Measurements from ENCODE around the gene FUCA1.

The FUCA1 gene

DNA sequence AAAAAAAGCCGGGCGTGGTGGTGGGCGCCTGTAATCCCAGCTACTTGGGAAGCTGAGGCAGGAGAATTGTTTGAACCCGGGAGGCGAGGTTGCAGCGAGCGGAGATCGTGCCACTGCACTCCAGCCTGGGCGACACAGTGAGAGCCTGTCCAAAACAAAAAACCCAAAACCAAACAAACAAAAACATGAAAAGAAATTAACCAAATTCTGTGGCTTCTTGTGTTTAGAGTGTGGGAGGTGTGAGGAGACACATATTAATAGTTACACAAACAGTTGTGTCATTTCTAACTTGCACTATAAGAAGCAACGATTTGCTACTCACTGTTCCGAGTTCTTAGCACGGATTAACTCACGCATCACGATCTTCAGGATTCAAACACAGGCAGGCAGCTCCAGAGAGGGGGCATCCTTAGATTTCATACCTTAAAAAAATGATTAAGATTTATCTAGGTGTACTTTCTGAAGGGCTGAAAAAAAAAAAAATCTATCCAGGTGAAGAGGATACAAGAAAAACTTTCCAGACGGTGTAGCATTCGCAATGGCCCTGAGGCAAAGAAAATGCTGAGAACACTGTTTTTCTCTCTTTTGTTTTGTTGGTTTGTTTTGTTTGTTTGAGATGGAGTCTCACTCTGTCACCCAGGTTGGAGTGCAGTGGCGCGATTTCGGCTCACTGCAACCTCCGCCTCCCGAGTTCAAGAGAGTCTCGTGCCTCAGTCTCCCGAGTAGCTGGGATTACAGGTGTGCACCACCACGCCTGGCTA is 42.1 kb downstream of the FUCA1 start:
- H3K4me1 ChIP-seq (ENCODE audit: low read depth, poor library complexity, severe bottlenecking), result peaks cover 12% of the 10 kb centered on the region
- no peaks in the 10 kb centered on the region for H3K27me3 ChIP-seq (ENCODE audit: insufficient read depth, low read depth)
- no peaks in the 10 kb centered on the region for H3K36me3 ChIP-seq (ENCODE audit: insufficient read depth)
- H2AFZ ChIP-seq (ENCODE audit: low read depth), result peak overlapping the region; percentile 92
- no peak overlapping the region for H3K4me3 ChIP-seq (IDR thresholded peaks at IDR 0.05; ENCODE audit: insufficient read depth, low read depth, low read length)
- H3K27ac ChIP-seq, result no peak overlapping the region
- TF ChIP-seq, protein P1, sequence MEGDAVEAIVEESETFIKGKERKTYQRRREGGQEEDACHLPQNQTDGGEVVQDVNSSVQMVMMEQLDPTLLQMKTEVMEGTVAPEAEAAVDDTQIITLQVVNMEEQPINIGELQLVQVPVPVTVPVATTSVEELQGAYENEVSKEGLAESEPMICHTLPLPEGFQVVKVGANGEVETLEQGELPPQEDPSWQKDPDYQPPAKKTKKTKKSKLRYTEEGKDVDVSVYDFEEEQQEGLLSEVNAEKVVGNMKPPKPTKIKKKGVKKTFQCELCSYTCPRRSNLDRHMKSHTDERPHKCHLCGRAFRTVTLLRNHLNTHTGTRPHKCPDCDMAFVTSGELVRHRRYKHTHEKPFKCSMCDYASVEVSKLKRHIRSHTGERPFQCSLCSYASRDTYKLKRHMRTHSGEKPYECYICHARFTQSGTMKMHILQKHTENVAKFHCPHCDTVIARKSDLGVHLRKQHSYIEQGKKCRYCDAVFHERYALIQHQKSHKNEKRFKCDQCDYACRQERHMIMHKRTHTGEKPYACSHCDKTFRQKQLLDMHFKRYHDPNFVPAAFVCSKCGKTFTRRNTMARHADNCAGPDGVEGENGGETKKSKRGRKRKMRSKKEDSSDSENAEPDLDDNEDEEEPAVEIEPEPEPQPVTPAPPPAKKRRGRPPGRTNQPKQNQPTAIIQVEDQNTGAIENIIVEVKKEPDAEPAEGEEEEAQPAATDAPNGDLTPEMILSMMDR (conservative IDR thresholded peaks at IDR 0.05; ENCODE audit: low read depth, low read length), result no peak
- H3K79me2 ChIP-seq (ENCODE audit: insufficient read depth, low read depth), result no peaks in the 10 kb centered on the region
- H3K9ac ChIP-seq, result peak overlapping the region; percentile 79; the same call in 1 of the 2 replicates
- H3K4me2 ChIP-seq, result peak overlapping the region; percentile 91
- H4K20me1 ChIP-seq (ENCODE audit: insufficient read depth), result no peaks in the 10 kb centered on the region

DNA sequence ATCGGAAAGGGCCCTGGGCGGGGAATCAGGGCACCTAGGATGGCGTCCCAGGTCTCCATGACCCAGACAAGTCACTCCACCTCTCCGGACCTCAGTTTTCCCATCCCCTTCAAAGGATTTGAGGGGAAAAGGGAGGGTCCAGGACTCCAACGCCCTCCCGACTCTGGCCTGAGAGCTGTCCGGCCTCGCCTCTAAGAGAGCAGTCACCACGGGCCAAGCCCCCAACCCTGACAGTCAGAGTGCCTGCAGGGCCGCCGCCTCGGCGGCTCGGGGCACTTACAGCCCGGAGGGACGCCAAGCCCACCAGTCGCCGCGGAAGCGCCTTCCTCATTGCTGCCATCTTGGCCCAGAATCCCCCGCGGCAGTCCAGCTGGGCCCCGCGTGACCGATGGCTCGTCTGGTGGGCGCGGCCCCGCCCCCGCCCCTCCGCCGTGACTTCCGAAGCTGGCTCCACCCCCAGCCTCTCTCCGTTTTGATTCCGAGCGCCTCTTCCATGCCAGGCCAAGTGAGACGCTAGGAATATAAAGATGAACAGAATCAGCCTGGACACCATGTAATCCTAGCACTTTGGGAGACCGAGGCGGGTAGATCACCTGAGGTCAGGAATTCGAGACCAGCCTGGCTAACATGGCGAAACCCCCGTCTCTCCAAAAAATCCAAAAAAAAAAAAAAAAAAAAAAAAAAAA is 42.9 kb downstream of the FUCA1 start, which contains the start of gene HMGCL:
Gene HMGCL (minus strand): TSS at position 354 of the 686 bp plus-strand sequence. CDS start 14 bp downstream, at position 340.
- H3K9ac ChIP-seq, result peak within 1 kb of the TSS; percentile 79
- no peaks in the 10 kb centered on the region for H3K27me3 ChIP-seq (ENCODE audit: insufficient read depth, low read depth)
- no peak within 1 kb of the TSS for H3K27ac ChIP-seq
- peak within 1 kb of the TSS; percentile 91 for H3K4me2 ChIP-seq
- no peaks in the 10 kb centered on the region for H3K36me3 ChIP-seq (ENCODE audit: insufficient read depth)
- H3K4me1 ChIP-seq (ENCODE audit: low read depth, poor library complexity, severe bottlenecking), result peaks cover 12% of the 10 kb centered on the region
- H4K20me1 ChIP-seq (ENCODE audit: insufficient read depth), result no peaks in the 10 kb centered on the region
- H3K4me3 ChIP-seq (IDR thresholded peaks at IDR 0.05; ENCODE audit: insufficient read depth, low read depth, low read length), result peak within 1 kb of the TSS; percentile 94
- H2AFZ ChIP-seq (ENCODE audit: low read depth), result peak within 1 kb of the TSS; percentile 92
- TF ChIP-seq, protein P1 (conservative IDR thresholded peaks at IDR 0.05; ENCODE audit: low read depth, low read length), result no peak
- no peaks in the 10 kb centered on the region for H3K79me2 ChIP-seq (ENCODE audit: insufficient read depth, low read depth)

DNA sequence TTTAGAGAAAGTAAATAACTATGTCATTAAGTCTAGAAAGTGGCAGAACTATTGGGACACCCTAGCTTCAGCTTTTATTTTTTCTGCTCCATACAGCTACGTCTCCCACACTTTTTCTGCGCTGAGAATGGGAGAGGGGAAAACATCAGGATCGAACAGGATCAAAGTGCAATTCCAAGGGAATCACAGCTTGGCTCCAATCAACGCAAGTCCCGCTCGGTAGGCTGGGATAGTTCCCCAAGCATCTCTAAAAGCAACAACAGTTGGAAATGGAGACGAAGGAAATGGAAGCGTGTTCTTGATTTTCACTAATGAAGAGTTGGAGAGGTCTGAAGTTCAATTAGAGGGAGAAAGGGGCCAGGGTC is 43.4 kb downstream of the FUCA1 start:
- H3K79me2 ChIP-seq (ENCODE audit: insufficient read depth, low read depth), result no peaks in the 10 kb centered on the region
- peak overlapping the region; percentile 94 for H3K4me3 ChIP-seq (IDR thresholded peaks at IDR 0.05; ENCODE audit: insufficient read depth, low read depth, low read length)
- TF ChIP-seq, protein P1 (conservative IDR thresholded peaks at IDR 0.05; ENCODE audit: low read depth, low read length), result no peak
- H4K20me1 ChIP-seq (ENCODE audit: insufficient read depth), result no peaks in the 10 kb centered on the region
- peak overlapping the region; percentile 91 for H3K4me2 ChIP-seq
- H3K36me3 ChIP-seq (ENCODE audit: insufficient read depth), result no peaks in the 10 kb centered on the region
- peak overlapping the region; percentile 92 for H2AFZ ChIP-seq (ENCODE audit: low read depth)
- peak overlapping the region; percentile 79 for H3K9ac ChIP-seq
- no peak overlapping the region for H3K27ac ChIP-seq
- no peaks in the 10 kb centered on the region for H3K27me3 ChIP-seq (ENCODE audit: insufficient read depth, low read depth)
- peaks cover 12% of the 10 kb centered on the region for H3K4me1 ChIP-seq (ENCODE audit: low read depth, poor library complexity, severe bottlenecking)

DNA sequence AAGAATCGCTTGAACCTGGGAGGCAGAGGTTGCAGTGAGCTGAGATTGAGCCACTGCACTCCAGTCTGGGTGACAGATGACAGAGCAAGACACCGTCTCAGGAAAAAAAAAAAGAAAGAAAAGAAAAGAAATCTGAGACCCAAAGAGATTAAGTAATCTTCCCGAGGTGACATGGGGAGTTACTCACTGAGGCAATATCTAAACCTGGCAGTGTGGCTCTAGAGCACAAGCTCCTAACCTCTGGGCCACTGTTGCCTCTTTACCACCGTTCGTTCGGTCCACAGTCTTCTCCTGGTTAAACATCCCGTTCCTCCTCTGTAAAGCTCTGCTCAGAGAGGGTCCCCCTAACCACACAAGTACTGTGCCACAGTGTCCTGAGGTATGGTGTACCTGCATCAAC is 44.3 kb downstream of the FUCA1 start:
- H3K79me2 ChIP-seq (ENCODE audit: insufficient read depth, low read depth), result no peaks in the 10 kb centered on the region
- no peaks in the 10 kb centered on the region for H3K27me3 ChIP-seq (ENCODE audit: insufficient read depth, low read depth)
- H3K4me1 ChIP-seq (ENCODE audit: low read depth, poor library complexity, severe bottlenecking), result peaks cover 12% of the 10 kb centered on the region
- no peak overlapping the region for H3K4me2 ChIP-seq
- no peak overlapping the region for H3K4me3 ChIP-seq (IDR thresholded peaks at IDR 0.05; ENCODE audit: insufficient read depth, low read depth, low read length)
- H3K27ac ChIP-seq, result no peak overlapping the region
- TF ChIP-seq, protein P1 (conservative IDR thresholded peaks at IDR 0.05; ENCODE audit: low read depth, low read length), result no peak
- no peaks in the 10 kb centered on the region for H4K20me1 ChIP-seq (ENCODE audit: insufficient read depth)
- no peak overlapping the region for H3K9ac ChIP-seq
- H3K36me3 ChIP-seq (ENCODE audit: insufficient read depth), result no peaks in the 10 kb centered on the region
- no peak overlapping the region for H2AFZ ChIP-seq (ENCODE audit: low read depth)

Measured in KMS-11 (cell line).